Fibroblast of pulmonary artery (primary cell): ENCODE measurements around the gene AHCYL1.
A peak's percentile ranks its signal among the peaks of the same experiment; 100 is the strongest.

ENCODE experiments used
- DNase-seq: peaks from one replicate; pipeline ENCODE4 v3.0.0-alpha.2; 2010; ENCODE audit warnings: low read depth
- H3K4me3 ChIP-seq: replicated peaks from 2 replicates; pipeline ENCODE4 v1.5.1; 2011; ENCODE audit warnings: low read depth, mild to moderate bottlenecking, control low read depth, low read length, moderate library complexity
- CTCF ChIP-seq: IDR thresholded peaks from 2 replicates; pipeline ENCODE4 v1.5.1; 2011; ENCODE audit warnings: mild to moderate bottlenecking, control low read depth, low read length, inconsistent platforms; ENCODE audit errors: missing control alignments

Gene AHCYL1

DNA sequence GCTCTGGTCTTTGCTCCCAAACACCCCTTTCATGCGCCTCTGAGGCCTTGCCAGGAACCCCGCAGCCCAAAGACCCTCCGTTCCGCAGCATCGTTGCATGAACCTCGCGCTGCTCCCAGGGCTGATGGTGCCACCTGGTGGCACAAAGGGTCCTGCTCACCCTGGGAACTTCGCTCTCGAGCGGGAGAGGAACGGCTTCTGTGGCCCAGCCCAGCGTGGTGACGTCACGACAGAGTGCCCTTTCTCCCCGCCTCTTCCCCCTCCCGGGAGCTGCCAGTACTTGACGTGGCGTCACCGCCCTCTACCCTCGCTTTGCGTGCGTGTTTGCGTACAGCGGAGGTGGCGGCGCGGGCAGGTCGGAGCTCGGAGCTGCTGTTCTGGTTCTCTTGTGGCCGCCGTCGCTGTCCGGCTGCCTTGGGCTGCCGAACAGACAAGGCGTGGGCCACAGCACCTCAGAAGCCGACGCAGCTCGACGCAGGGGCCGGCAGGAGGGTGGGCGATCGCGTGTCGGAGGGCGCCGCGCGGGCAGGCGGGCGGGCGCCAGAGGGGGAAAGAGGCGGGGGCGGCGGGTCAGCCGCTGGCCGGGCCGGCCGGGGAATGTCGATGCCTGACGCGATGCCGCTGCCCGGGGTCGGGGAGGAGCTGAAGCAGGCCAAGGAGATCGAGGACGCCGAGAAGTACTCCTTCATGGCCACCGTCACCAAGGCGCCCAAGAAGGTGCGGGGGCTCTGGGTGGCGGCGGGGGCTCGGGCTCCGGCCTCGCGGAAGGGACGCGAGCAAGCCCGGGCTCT is at the start of gene AHCYL1:
TSS of gene AHCYL1 (plus strand) at position 310 of the 791 bp plus-strand sequence. CDS start at position 598, 288 bp downstream.
- peak within 1 kb of the TSS; percentile 91 for H3K4me3 ChIP-seq
- peak; percentile 99 for DNase-seq
- peak; percentile 95 for TF ChIP-seq CTCF

- DNase-seq, result no peak
- no peak for TF ChIP-seq CTCF
- H3K4me3 ChIP-seq, result no peak overlapping the region
Observed at GRCh38 chr1:109935451-109935900, 49.1 kb upstream of the AHCYL1 start.

- DNase-seq, result no peak
- no peak for TF ChIP-seq CTCF
- H3K4me3 ChIP-seq, result no peak overlapping the region
Observed at GRCh38 chr1:109937738-109938137, 46.8 kb upstream of the AHCYL1 start.

DNA sequence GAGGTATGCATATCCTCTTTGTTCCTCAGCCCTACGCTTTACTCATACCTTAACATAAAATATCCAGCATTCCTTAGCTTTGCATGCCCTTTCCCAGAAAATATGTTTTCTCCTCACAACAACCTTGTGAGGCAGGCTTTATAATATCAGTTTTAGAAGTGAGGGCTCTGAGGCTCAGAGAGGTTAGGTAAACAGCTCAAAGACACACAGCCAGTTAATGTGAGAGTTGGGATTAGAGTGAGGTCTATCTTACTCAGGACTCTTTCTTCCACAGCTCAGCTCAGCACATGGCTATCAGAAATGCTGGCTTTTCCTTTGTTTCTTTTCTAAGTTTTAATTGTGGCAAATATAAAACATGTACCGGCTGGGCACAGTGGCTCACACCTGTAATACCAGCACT is 46.0 kb upstream of the AHCYL1 start:
- no peak overlapping the region for H3K4me3 ChIP-seq
- no peak for TF ChIP-seq CTCF
- DNase-seq, result no peak

GRCh38 chr1:109942434-109942833 is 42.1 kb upstream of the AHCYL1 start:
- no peak for TF ChIP-seq CTCF
- no peak overlapping the region for H3K4me3 ChIP-seq
- no peak for DNase-seq

DNA sequence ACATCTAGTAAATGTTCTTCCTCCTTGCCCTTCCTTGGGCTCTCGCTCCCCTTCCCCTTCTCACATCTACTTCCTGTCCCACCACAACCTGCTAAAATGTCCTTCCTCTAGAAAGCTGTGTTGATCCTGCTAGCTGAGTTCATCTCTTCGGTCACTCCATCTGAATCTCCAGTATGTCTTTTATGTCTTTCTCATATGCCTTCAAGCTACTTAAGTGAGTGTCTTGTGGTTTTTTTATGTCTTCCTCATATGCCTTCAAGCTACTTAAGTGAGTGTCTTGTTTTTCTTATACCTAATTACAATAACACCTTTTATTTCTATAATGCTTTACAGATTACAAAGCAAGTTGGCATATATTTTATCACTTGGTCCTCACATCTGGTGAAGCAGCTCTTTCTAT is 40.0 kb upstream of the AHCYL1 start:
- no peak for TF ChIP-seq CTCF
- no peak for DNase-seq
- no peak overlapping the region for H3K4me3 ChIP-seq

DNA sequence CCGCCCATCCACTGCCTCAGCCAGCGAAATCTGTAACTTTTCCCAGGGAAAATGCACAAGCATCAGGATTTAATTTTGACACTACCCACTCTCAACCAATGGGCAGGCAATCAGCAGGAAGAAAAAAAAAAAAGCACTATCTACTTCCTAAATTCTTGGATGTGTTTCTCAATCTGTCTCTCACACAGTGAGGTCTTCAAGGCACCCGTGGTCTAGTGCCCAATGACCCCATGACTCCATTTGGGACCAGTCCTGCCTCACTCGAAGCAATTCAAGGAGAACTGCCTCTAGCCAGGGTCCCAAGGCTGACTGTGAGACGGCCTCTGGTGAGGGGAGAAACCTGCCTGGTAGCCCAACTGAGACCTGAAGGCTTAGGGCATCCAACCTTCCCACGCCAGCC is 38.1 kb upstream of the AHCYL1 start:
- TF ChIP-seq CTCF, result no peak
- no peak overlapping the region for H3K4me3 ChIP-seq
- DNase-seq, result no peak
